ENCODE data around the gene ZNF18. TPM values are rescaled to one million over a fixed set of nuclear protein-coding genes. Genes with fewer than 3 reads are reported as not detected.
"Not testable (repeated sequence)": the region's sequence is repeated elsewhere in the genome, so short reads cannot be mapped to it uniquely, and the experiment has no call there.

The ZNF18 gene
- total RNA-seq, 1 donor from 2014 or later, result 10.4 TPM

DNA sequence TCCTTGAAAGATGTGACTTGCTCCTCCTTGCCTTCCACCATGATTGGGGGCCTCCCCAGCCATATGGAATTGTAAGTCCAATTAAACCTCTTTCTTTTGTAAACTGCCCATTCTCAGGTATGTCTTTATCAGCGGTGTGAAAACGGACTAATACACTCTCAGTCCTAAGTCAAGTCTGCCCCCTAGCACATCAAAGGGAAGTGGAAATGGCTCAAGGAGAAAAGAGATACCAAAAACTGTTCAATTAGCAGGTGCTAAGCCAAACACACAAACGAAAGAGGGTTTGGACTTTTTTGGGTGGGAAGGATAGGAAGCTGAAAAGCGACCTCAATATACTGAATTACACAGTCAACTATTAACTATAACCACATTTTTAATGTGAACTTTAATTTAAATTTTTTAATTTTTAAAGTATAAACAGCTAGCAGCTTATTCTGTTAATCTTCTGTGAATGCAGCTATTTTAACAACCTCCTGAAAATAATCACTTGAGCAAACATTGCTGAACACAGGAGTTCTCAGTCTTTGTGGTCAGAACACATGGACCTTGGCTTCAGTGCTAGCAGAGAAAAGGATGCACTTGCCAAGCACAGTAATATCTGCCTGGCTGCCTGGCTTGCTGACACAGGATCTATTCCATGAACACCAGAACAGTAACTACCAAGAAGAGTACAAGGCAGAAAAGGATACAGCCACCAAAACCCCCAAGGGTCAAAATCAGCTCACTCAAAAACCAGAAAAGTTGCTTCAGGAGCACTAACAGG, 10.9 kb downstream of the ZNF18 start:
- DNase-seq (ENCODE audit: low spot score), result no peak

DNA sequence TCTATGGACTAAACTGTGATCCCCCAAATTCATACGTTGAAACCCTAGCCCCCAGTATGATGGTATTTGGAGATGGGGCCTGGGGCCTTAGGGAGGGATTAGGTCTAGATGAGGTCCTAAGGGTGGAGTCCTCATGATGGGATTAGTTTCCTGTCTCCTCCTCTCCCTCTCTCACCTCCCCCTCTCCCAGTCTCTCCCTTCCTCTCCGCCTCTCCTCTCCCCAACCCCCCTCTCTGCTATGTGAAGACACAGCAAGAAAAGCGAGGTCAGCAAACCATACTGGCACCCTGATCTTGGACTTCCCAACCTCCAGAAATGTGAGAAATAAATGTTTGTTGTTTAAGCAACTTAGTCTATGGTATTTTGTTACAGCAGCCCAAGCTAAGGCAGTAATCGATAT, 15.4 kb downstream of the ZNF18 start:
- no peak for DNase-seq (ENCODE audit: low spot score)

DNA sequence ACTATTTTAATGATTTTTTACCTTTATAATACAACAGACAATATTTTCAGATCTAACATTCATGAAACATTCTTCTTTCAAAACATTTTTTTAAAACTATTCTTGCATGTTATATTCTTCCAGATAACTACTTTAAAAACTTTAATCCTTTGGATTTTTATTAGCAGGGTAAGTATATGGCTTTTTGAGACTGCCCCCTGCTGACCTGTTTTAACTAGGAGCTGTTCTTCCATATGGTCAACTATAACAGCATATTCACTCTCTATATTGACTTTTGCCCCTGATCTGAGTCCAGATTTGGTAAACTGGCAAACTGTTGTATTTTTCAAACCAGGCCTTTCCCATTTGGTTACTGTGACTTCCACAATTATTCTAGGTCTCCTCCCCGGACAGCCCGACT, 16.5 kb downstream of the ZNF18 start:
- no peak for DNase-seq (ENCODE audit: low spot score)

DNA sequence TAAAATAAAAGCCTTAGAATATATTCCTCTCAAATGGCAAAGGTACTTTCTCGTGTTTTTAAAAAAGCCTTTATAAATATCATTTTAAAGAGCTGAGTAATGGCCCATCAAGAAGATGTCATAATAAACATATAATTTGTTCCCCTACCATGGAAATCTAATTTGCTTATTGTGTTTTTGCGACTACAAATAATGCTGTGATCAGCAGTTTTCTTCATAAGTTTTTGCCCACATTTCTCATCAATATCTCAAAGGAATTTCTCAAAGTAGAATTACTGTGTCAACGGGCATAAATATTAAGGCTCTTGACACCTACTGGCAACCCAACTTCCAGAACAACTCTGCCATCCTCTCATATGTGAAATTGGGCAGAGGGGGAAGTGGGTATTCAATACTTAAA, 17.5 kb downstream of the ZNF18 start:
- no peak for DNase-seq (ENCODE audit: low spot score)

DNA sequence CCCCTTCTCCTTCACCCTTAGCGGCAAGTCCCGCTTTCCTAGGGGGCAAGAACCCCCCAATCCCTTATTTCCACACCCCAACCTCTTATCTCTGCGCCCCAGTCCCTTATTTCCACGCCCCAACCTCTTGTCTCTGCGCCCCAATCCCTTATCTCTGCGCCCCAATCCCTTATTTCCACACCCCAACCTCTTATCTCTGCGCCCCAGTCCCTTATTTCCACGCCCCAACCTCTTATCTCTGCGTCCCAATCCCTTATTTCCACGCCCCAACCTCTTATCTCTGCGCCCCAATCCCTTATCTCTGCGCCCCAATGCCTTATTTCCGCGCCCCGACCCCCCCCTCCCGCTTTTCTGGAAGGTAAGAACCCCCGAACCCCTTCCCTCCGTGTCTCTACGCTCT, 24.5 kb downstream of the ZNF18 start:
- not testable (repeated sequence) for DNase-seq (ENCODE audit: low spot score)

DNA sequence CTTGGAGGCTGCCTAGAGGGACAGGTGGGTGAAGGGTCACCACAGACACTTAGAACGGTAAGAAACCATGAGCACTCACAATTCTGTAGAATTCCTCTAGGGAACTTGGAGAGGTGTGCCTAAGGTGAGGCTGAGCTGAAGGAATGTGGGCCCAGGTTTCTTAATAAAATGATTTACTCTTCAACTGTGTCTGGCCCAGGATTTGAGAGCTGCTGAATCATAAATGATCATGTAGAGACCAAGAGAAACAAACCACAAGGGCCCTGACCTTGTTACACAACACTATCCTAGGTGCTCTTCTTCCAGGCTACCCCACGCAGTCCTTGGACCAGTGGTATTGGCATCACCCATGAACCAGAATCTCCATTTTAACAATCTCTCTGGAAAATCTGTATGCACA, 27.7 kb downstream of the ZNF18 start:
- no peak for DNase-seq (ENCODE audit: low spot score)

DNA sequence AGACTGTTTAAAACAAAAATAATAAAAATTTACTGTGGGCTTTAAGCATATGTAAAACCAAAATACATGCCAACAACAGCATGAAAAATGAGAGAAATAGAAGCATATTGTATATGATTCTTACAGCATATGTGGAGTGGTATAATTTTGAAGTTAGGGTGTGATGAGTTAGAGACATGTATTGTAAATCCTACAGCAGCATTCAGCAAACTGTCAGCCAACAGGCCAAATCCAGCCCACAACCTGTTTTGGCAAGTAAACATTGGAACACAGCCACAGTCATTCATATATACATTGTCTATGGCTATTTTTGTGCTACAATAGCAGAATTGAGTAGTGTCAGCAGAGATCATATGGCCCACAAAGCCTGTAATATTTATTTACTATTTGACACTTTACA, 42.3 kb downstream of the ZNF18 start:
- DNase-seq (ENCODE audit: low spot score), result no peak

DNA sequence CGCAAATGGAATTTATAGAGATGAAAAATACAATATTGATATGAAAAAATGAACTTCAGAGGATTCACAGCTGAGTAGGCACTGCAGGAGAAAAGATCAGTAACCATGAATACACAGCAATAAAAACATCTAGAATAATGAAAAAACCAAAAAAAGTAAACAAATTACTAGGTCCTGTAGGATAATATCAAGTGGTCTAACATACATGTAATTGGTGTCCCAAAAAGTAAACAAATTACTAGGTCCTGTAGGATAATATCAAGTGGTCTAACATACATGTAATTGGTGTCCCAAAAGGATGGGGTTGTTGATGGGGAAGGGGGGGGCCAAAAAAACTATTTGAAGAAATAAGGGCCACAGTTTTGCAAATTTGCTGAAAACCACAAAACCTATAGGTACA, 43.4 kb downstream of the ZNF18 start:
- no peak for DNase-seq (ENCODE audit: low spot score)

DNA sequence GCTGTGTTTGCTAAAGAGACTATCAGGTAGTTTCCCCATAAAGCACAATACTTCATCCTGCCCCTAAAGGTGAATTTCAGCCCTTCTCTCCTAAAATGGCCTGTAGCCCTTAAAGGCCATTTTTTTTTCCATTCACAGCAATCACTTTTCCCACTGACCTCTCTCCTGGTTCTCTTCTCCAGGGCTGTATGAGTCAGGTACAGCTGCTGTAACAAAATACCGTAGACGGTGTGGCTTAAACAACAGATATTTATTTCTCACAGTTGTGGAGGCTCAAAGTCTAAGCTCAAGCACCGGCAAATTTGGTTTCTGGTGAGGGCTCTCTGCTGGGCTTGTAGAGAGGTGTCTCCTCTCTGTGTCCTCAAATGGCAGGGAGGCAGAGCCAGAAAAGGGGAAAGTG, 44.7 kb downstream of the ZNF18 start:
- DNase-seq (ENCODE audit: low spot score), result no peak

DNA sequence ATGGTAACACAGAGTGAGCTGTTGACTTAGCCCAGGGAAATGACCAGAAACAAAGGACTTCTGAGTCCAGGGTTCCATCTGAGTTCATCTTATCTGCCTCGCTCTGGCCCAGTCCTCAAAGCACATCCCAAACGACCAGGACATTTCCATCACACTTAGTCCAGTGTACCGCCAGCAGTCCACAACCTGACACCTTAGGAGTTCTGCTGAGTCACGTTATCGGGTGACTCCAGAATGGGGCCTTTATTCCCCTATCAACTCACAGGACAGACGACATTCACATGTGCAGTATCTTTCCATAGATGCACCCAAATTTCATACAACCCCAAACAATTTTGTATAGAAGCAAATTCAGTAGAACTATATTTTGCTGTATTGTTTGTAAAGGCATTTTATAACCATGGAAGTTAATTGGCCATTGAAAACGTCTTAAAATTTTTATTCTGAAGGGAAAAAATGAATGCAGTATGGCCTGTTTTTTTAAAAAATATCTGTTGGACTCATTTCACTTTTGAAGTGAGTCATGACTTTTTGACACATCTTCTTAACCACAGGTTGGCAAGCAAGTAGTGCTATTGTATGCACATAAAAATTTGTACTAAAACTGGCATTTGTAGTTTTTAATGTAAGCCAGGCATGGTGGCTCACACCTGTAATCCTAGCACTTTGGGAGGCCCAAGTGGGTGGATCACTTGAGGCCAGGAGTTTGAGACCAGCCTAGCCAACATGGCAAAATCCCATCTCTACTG, 46.3 kb downstream of the ZNF18 start:
- DNase-seq (ENCODE audit: low spot score), result no peak

DNA sequence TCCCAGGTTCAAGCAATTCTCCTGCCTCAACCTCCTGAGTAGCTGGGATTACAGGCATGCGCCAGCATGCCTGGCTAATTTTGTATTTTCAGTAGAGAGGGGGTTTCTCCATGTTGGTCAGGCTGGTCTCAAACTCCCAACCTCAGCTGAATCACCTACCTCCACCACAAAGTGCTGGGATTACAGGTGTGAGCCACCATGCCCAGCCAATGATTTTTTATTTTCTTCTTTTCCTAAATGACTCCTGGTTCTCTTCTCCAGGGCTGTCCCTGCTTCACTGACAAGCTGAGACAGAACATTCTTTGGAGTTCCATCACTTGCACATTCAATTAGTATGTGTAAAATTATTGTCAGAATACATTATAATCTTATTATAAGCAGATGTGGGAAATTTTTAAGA, 47.7 kb downstream of the ZNF18 start:
- not testable (repeated sequence) for DNase-seq (ENCODE audit: low spot score)

DNA sequence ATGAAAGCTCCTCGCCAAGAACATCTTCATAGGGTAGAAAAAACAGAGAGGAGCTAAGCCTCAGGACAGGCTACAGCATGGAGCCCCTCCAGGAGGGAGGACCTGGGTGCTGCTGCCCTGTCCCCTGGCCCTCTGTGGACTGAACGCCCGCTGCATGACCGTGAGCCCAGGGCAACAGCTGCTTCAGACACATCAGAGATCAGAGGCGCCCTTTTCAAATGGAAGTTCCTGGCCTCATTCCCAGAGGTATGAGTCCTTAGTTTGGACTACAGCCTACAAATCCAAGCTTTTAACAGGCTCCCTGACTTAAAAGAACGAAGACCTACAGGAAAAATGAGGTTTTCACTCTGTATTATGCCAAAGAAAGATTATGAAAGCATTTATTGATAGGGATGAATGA, 48.5 kb downstream of the ZNF18 start:
- no peak for DNase-seq (ENCODE audit: low spot score)

DNA sequence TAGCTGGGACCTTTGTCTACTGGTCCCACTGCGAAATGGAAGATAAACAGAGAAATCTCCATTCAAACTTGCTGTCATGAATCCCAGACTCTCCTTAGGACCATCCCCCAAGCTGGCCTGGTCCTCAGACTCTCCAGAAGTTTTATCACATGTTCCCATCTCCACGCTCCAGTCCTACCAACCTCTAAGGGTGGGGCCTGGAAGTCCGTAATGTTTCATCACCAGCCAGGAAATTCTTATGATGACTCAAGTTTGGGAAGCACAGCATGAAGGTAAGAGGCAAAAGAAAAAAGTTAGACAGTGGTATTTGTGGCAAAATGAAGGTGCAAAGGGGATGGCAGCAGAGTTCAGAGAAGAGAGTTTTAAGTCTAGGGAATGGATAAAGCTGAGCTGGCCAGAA, 52.7 kb downstream of the ZNF18 start:
- no peak for DNase-seq (ENCODE audit: low spot score)

DNA sequence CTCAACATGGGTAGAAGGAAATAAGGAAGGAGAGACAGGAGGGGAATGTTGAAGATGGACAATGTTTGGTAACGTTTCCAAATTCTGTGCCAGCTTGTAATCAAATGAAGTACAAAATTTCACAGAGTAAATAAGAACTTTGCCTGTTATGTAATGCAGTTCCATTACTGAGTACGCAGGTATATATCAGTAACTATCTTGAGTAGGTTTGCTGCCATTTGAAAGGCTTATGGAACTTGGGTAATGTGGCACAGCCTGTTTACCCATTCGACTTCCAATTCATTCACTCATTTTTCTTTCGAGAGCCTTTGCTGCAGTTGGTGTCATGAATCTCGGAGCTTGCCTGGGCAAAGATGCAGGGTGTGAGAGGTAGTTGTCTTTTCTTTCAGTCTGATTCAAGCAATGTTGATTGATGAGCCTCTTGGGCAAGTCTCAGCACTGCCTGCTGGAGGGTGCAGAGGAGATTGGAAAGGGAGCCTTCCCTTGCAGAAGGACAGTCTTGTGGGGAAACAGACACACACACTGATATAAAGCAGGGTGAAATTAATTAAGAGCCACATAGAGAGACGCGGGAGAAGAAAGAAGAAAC, 53.4 kb downstream of the ZNF18 start:
- DNase-seq (ENCODE audit: low spot score), result no peak

DNA sequence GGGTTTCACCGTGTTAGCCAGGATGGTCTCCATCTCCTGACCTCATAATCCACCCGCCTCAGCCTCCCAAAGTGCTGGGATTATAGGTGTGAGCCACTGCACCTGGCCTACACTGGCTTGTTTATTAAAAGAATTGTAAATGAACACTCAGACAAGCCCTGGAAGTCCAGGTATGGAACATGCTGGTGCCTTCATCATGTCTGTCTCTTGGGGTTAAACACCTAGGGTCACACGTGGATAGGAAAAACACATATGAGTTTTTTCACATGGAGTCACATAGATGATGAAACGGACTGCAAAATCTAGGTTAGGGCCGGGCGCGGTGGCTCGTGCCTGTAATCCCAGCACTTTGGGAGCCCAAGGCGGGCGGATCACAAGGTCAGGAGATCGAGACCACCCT, 54.2 kb downstream of the ZNF18 start:
- DNase-seq (ENCODE audit: low spot score), result not testable (repeated sequence)

DNA sequence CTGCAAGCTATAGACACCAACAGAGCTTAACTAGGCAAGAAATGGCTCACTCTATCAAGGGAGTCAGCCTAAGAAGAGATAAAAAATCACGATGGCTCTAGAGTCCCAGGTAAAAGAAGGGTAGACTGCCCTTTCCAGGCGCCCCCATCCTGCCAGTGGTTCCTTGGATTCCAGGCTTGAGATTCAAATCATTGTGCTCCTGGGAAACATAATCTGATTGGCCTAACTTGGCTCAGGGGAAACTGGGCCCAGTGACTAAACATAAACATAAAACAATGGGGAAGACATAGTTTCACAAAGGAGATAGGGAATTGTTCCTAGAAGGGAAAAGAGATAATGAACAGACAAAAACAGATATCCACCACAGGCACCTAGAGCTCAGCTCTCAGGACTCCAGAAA, 56.4 kb downstream of the ZNF18 start:
- no peak for DNase-seq (ENCODE audit: low spot score)

DNA sequence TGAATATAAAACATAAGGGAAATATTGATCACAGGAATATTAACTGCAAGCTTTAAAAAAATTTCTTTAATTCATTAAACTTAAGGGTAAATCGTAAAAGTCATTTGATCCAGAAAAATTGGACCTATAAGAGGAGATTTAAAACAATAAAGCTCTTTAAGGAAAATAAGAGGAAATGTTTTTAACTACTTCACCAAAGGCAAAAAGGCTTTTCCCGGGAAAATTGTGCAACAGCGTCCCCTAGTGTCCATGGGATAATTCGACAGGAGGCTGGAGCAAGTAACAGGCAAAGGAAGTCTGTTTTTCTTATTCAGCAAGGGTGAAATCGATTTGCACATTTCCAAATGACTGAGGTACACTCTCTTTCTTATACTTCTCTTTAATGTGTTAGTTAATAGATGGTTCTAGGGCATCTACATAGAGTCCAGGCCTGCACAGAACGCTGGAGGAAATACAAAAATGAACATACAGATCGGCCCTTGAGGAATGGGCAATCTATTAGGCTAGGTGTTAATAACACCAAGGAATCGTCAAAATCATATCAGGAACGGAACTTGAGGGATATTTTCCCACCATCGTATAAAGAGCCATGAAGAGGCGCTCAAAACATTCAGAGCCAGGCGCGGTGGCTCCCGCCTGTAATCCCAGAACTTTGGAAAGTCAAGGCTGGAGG, 61.4 kb downstream of the ZNF18 start:
- DNase-seq (ENCODE audit: low spot score), result peak; percentile 69

DNA sequence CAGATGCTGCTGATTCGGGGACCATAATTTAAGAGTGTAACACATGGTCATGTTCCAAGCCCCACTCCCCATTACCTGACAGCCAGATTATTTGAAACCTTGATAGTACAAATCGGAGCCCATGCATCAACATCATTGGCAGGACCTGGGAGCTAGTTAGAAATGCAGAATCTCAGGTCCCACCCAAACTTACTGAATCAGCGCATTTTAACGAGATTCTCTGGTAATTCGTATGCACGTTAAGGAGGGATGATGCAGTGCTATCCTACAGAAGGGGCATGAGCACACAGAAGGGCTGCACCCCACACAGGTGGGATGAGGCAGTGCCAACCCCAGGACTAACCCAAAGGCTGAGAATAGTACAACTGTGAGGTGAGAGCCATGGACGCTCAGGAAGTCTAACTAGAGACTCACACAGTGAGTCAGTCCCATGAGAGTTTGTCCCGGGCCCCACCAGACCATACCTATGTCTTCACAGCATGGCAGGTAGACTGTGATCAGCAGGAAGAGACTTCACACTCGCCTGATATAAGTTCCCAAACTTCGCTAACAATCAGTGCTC, 64.9 kb downstream of the ZNF18 start:
- DNase-seq (ENCODE audit: low spot score), result no peak

DNA sequence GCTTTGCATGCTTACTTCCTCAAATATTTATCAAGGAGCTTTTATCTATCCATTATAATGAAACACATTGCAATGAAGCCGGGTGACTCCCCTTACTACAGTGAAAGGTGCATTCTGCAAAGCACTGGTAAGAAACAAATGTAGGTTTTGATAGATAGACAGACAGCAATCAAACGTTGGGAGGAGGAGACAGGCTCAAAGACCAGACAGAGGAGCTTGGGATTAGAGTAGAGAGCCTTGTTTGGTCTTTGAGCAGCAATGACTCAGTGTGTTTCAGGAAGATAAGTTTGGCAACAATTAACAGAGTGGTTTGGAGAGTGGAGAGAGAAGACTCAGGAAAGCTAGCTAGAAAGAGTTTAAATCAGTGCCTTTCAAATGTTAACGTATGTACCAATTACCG, 68.8 kb downstream of the ZNF18 start:
- no peak for DNase-seq (ENCODE audit: low spot score)

Data from ureter (tissue), 1 donor.